Glutamatergic neuron (in vitro differentiated cells): ENCODE measurements around the gene ZMYND8. TPM values are rescaled to one million over a fixed set of nuclear protein-coding genes. Genes with fewer than 3 reads are reported as not detected.
"Not testable (repeated sequence)": the region's sequence is repeated elsewhere in the genome, so short reads cannot be mapped to it uniquely, and the experiment has no call there.

Experiments used
- DNase-seq: peaks from one replicate; pipeline ENCODE4 v3.0.0; 2022
- H3K27ac Mint-ChIP-seq: one replicate; pipeline ENCODE4 v1.8.0; 2020; ENCODE audit warnings: mild to moderate bottlenecking, mixed read lengths, inconsistent platforms; ENCODE audit not compliant: unreplicated experiment
- H3K27me3 Mint-ChIP-seq: one replicate; pipeline ENCODE4 v1.8.0; 2020; ENCODE audit warnings: mild to moderate bottlenecking, moderate library complexity, mixed read lengths, inconsistent platforms; ENCODE audit not compliant: unreplicated experiment
- H3K36me3 Mint-ChIP-seq: one replicate; pipeline ENCODE4 v1.8.0; 2020; ENCODE audit warnings: mild to moderate bottlenecking, mixed read lengths, inconsistent platforms; ENCODE audit not compliant: unreplicated experiment
- H3K4me1 Mint-ChIP-seq: one replicate; pipeline ENCODE4 v1.8.0; 2020; ENCODE audit warnings: mild to moderate bottlenecking, low read depth, mixed read lengths, inconsistent platforms; ENCODE audit not compliant: unreplicated experiment
- H3K4me3 Mint-ChIP-seq: one replicate; pipeline ENCODE4 v1.8.0; 2020; ENCODE audit warnings: mild to moderate bottlenecking, mixed read lengths, inconsistent platforms; ENCODE audit not compliant: unreplicated experiment
- H3K9me3 Mint-ChIP-seq: one replicate; pipeline ENCODE4 v1.8.0; 2020; ENCODE audit warnings: mild to moderate bottlenecking, moderate library complexity, mixed read lengths, inconsistent platforms; ENCODE audit not compliant: unreplicated experiment
- total RNA-seq: library from RNA; stranded (reverse); fragmentation: NEBNext Ultra II Directional; extraction: Animal tissue kit (Norgen Biotek cat#: 25700); gene quantifications from one replicate; pipeline ENCODE4 v1.2.1, GENCODE V29; 2021; ENCODE audit not compliant: unreplicated experiment
- TF ChIP-seq, protein P1 (sequence below): fragments of 200-600 bp; sonication (generic); IDR thresholded peaks from one replicate; pipeline ENCODE4 v1.5.0; 2021; ENCODE audit not compliant: partially characterized antibody, unreplicated experiment

ZMYND8 gene
- total RNA-seq, 1 donor from 2014 or later: 116 TPM

DNA sequence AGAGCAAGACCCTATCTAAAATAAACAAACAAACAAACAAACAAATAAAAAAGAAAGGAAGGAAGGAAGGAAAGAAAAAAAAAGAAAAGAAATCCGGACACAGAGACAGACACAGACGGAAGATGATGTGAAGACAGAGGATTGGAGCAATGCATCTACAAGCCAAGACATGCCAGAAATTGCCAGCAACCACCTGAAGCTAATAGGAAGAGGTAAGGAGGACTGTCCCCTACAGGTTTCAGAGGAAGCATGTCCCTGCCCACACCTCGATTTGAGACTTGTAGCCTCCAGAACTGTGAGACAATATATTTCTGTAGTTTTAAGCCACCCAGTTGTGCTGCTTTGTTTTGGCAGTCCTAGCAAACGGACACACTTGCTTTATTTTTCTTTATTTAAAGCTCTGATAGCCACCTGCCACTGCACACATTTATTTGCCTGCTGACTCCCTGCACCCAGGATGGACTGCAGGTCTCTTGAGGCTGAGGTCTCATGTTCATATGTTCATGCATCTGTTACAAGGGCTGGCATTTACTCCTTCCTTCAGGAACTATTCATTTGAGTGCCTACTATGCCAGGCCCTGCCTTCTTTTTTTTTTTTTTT lies 20.7 kb upstream of the ZMYND8 start:
- H3K27ac Mint-ChIP-seq: peak overlapping the region; percentile 23
- H3K27me3 Mint-ChIP-seq: peaks cover 3% of the 10 kb centered on the region
- peaks cover 2% of the 10 kb centered on the region for H3K9me3 Mint-ChIP-seq
- TF ChIP-seq, protein P1, sequence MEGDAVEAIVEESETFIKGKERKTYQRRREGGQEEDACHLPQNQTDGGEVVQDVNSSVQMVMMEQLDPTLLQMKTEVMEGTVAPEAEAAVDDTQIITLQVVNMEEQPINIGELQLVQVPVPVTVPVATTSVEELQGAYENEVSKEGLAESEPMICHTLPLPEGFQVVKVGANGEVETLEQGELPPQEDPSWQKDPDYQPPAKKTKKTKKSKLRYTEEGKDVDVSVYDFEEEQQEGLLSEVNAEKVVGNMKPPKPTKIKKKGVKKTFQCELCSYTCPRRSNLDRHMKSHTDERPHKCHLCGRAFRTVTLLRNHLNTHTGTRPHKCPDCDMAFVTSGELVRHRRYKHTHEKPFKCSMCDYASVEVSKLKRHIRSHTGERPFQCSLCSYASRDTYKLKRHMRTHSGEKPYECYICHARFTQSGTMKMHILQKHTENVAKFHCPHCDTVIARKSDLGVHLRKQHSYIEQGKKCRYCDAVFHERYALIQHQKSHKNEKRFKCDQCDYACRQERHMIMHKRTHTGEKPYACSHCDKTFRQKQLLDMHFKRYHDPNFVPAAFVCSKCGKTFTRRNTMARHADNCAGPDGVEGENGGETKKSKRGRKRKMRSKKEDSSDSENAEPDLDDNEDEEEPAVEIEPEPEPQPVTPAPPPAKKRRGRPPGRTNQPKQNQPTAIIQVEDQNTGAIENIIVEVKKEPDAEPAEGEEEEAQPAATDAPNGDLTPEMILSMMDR: no peak
- no peak overlapping the region for H3K4me3 Mint-ChIP-seq
- no peak for DNase-seq
- no peaks in the 10 kb centered on the region for H3K36me3 Mint-ChIP-seq
- peaks cover 4% of the 10 kb centered on the region for H3K4me1 Mint-ChIP-seq

DNA sequence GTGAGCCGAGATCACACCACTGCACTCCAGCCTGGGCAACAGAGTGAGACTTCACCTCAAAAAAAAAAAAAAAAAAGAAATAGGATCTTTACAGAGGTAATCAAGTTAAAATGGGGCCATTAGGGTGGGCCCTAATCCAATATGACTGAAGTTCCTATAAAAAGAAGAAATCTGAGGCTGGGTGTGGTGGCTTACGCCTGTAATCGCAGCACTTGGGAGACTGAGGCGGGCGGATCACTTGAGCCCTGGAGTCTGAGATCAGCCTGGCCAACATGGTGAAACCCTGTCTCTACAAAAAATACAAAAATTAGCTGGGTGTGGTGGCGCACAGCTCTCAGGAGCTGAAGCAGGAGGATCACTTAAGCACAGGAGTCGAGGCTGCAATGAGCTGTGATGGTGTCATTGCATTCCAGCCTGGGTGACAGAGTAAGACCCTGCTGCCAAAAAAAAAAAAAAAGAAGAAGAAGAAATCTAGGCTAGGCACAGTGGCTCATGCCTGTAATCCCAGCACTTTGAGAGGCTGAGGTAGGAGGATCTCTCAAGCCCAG lies 19.7 kb upstream of the ZMYND8 start:
- H3K27ac Mint-ChIP-seq: not testable (repeated sequence)

DNA sequence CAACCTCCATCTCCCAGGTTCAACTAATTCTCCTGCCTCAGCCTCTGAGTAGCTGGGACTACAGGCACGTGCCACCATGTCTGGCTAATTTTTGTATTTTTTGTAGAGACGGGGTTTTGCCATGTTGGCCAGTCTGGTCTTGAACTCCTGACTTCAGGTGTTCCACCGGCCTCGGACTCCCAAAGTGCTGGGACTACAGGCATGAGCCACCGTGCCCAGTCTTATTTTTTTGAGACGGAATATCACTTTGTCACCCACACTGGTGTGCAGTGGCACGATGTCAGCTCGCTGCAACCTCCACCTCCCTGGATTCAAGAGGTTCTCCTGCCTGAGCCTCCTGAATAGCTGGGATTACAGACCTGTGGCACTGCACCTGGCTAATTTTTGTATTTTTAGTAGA lies 17.6 kb upstream of the ZMYND8 start:
- not testable (repeated sequence) for H3K27ac Mint-ChIP-seq, H3K9me3 Mint-ChIP-seq

More for the DNA sequence above, 19.7 kb upstream of the ZMYND8 start:
- not testable (repeated sequence) for DNase-seq, H3K4me3 Mint-ChIP-seq, H3K9me3 Mint-ChIP-seq, H3K4me1 Mint-ChIP-seq, H3K27me3 Mint-ChIP-seq, H3K36me3 Mint-ChIP-seq

DNA sequence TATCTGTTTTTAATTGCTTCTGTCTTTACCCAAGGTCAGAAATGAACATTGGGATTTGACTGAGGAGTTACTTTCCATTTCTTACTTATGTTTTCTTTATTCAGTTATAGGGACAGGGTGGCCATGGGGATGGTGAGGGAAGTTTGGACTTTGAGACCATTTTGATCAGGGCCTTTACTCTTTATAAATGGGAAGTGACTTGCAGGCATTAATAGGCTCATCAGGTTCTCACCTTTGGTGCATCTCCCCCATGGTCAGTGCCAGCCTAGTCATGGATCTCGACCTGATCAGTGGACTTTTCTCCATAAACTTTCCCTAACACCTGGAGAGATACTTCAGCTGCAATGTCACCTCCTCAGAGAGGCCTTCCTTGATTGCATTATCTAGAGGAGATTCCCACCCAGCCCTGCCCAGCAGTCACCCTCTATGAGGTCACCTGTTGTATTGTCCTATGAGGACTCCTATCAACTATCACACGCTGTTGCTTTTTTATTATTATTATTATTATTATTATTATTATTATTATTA lies 16.8 kb upstream of the ZMYND8 start:
- no peak for DNase-seq
- Mint-ChIP-seq H3K27ac (no peak overlapping the region), H3K4me1 (peaks cover 6% of the 10 kb centered on the region), H3K4me3 (no peak overlapping the region), H3K27me3 (peaks cover 3% of the 10 kb centered on the region), H3K36me3 (no peaks in the 10 kb centered on the region), H3K9me3 (peaks cover 3% of the 10 kb centered on the region)
- TF ChIP-seq, protein P1: no peak

More for the DNA sequence above, 17.6 kb upstream of the ZMYND8 start:
- H3K4me3 Mint-ChIP-seq, H3K27me3 Mint-ChIP-seq, H3K4me1 Mint-ChIP-seq, DNase-seq, H3K36me3 Mint-ChIP-seq: not testable (repeated sequence)

DNA sequence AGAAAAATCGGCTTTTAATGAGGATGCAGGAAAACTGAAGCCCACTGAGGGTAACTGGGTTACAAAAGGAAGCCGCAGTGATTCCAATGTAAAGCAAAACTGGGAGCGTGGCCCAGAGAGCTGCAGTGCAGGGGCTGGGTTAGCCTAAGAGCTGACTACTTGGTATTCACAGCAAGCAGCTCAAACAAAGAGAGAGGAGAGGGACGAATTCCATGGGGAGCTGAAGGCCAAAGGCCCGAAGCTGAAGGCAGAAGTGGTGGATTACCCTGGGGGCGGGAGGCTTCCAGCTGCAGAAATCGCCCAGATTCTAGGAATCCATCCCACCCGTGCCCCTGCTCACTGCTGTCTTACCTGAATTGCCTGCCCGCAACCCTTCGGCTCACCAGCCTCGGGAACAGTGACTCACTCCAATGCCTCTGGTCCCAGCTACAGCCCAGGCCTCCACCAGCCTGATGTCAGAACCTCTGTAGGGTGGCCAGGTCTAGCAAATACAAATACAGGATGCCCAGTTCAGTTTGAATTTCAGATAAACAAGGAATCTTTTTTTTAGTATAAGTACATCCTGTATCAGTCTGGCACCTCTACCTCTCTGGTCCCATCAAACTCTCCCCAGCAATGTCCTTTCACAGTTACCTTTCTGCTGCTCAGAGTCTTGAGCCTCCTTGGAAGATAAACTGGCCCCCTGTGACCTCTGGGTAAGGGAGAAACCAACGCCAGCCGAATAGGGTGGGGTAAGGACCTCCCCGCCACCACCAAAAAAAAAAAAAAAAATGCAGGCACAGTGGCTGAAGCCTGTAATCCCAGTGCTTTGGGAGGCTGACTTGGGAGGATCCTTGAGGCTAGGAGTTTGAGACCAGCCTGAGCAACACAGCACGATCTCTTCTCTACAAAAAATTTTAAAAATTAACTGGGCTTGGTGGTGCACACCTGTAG lies 14.6 kb upstream of the ZMYND8 start:
- Mint-ChIP-seq H3K9me3 (peaks cover 6% of the 10 kb centered on the region), H3K4me1 (peaks cover 2% of the 10 kb centered on the region), H3K27ac (peak overlapping the region; percentile 38), H3K36me3 (no peaks in the 10 kb centered on the region), H3K27me3 (peaks cover 3% of the 10 kb centered on the region), H3K4me3 (no peak overlapping the region)
- TF ChIP-seq, protein P1: no peak
- peak; percentile 41 for DNase-seq
